Gastroesophageal sphincter (tissue), 4 donors: ENCODE results near the gene CDH22. TPM values are rescaled to one million over a fixed set of nuclear protein-coding genes. Genes with fewer than 3 reads are reported as not detected.
A peak's percentile ranks its signal among the peaks of the same experiment; 100 is the strongest.

Source experiments
- ATAC-seq: fragments of 150-250 bp; one replicate; pipeline ENCODE4 v1.9.1; 2016; ENCODE audit warnings: mild to moderate bottlenecking, moderate library complexity
- H3K27ac ChIP-seq, 4 donors: fragments of 200-600 bp; sonication (generic) in 3 of 4; 1 replicate in 3 of 4; 2 replicates in 1 of 4; pipeline ENCODE4 v1.5.1; 2016 to 2019
- H3K27me3 ChIP-seq: fragments of 200-600 bp; sonication (generic); one replicate; pipeline ENCODE4 v1.5.1; 2019
- H3K36me3 ChIP-seq, 2 donors: fragments of 200-600 bp; sonication (generic); one replicate each; pipeline ENCODE4 v1.5.1; 2019; ENCODE audit warnings: control low read depth in 1 of 2
- H3K4me1 ChIP-seq, 3 donors: fragments of 200-600 bp; sonication (generic); 1 replicate in 2 of 3; 2 replicates in 1 of 3; pipeline ENCODE4 v1.5.1; 2016 to 2019; ENCODE audit warnings: control low read depth in 2 of 3
- H3K4me3 ChIP-seq, 2 donors: fragments of 200-600 bp; sonication (generic); one replicate each; pipeline ENCODE4 v1.5.1; 2019; ENCODE audit warnings: mild to moderate bottlenecking in 1 of 2, moderate library complexity in 1 of 2
- H3K9me3 ChIP-seq, 3 donors: fragments of 200-600 bp; sonication (generic); one replicate each; pipeline ENCODE4 v1.5.1; 2017 to 2019; ENCODE audit warnings: control low read depth in 2 of 3
- EP300 ChIP-seq: sonication (generic); formaldehyde crosslinking; IDR thresholded peaks from one replicate; pipeline ENCODE4 v1.6.1; 2017; ENCODE audit warnings: antibody characterized with exemption, mild to moderate bottlenecking
- POLR2A ChIP-seq, 2 donors: fragments of 450-650 bp; IDR thresholded peaks; one replicate each; pipeline ENCODE4 v1.6.1; 2017; ENCODE audit warnings: antibody characterized with exemption in 2 of 2, mild to moderate bottlenecking in 2 of 2, moderate library complexity in 1 of 2
- POLR2AphosphoS5 ChIP-seq: sonication (generic); formaldehyde crosslinking; IDR thresholded peaks from one replicate; pipeline ENCODE4 v1.6.1; 2017; ENCODE audit warnings: antibody characterized with exemption
- WGBS, 2 donors: methylation state at CpG; one replicate each; pipeline ENCODE4 v1.1.5; 2018; ENCODE audit warnings: low coverage in 1 of 2; 5-methylcytosine and 5-hydroxymethylcytosine counted together
- total RNA-seq, 4 donors: library from RNA; depleted of rRNA; stranded (reverse); fragments of >200 nt; gene quantifications; one replicate each; pipeline ENCODE4 v1.1.0, GENCODE V29; 2016
- TF ChIP-seq, protein P1 (sequence below), 4 experiments: fragments of 200-600 bp in 2 of 4; fragments of 450-650 bp in 2 of 4; sonication (generic) in 1 of 4; IDR thresholded peaks; one replicate each; pipeline ENCODE4 v1.5.1; 2017 to 2019; ENCODE audit warnings: antibody characterized with exemption in 4 of 4, mild to moderate bottlenecking in 2 of 4, moderate library complexity in 2 of 4

Gene CDH22
- total RNA-seq, 4 donors from 2014 or later: 0.15 TPM; not detected in 3

DNA sequence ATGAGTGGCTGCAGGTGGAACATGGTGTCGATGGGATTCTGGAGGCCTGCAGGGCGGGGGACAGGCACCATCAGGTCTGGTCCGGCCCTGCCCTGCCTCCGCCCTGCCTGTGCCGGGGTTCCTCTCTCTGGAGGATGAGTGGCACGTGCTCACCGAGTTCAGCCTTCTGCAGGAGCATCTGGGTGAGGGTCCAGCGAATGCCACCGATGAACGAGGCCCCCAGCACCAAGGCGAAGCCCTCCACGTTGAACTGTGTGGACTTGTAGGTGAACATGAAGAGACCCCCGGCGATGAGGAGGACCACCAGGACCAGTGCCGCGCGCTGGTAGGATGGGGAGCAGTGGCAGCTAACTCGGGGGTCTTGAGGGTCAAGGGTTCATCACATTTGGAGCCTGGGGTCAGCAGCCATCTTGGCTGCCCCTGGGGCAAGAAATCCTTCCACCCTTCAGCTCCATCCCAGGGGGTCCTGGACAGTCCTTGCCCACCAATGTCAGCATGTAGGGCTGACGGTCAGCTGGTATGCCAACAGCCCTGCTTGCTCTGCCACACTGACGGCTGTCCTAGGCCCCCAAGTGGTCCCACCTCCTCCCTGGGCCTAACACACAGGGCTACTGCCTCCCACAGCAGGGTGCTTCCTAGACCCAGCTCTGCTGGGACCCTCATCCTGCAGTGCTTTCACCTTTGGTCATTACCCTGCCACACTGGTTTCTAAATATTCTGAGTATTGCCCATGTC lies 46.8 kb upstream of the CDH22 start:
- no peak for ATAC-seq
- Histone ChIP-seq H3K4me3 (no peak overlapping the region), H3K27ac (no peak overlapping the region), H3K36me3 (peaks cover 0 to 44% of the 10 kb centered on the region in 2 donors), H3K9me3 (no peaks in the 10 kb centered on the region), H3K27me3 (no peaks in the 10 kb centered on the region), H3K4me1 (peaks cover 0 to 54% (median 18%) of the 10 kb centered on the region in 3 donors)
- TF ChIP-seq POLR2AphosphoS5 (no peak), EP300 (no peak), POLR2A (IDR thresholded peaks at IDR 0.05) (no peak)
- TF ChIP-seq, protein P1, sequence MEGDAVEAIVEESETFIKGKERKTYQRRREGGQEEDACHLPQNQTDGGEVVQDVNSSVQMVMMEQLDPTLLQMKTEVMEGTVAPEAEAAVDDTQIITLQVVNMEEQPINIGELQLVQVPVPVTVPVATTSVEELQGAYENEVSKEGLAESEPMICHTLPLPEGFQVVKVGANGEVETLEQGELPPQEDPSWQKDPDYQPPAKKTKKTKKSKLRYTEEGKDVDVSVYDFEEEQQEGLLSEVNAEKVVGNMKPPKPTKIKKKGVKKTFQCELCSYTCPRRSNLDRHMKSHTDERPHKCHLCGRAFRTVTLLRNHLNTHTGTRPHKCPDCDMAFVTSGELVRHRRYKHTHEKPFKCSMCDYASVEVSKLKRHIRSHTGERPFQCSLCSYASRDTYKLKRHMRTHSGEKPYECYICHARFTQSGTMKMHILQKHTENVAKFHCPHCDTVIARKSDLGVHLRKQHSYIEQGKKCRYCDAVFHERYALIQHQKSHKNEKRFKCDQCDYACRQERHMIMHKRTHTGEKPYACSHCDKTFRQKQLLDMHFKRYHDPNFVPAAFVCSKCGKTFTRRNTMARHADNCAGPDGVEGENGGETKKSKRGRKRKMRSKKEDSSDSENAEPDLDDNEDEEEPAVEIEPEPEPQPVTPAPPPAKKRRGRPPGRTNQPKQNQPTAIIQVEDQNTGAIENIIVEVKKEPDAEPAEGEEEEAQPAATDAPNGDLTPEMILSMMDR (IDR thresholded peaks at IDR 0.05): no peak
- WGBS, 2 donors: 94% methylated on average over 18 of the region's 20 CpGs; no CpG with 5 or more reads in 1 of the 2 donors

DNA sequence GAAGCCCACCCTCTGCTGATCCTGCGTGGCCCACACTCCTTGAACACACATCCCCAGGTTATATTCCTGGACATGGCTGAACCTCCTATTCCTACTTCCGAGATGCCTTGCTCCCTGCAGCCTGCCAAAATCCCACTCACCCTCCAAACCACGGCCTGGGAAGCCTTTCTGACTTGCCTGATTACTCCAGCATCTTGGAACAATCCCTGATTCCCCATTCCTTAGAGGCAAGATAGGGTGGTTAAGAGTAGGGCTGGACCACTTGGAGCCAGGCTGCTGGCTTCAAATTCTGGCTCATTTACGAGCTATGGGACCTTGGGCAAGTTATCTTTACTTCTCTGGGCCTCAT lies 45.9 kb upstream of the CDH22 start:
- Histone ChIP-seq H3K9me3 (no peaks in the 10 kb centered on the region), H3K36me3 (peaks cover 0 to 53% of the 10 kb centered on the region in 2 donors)
- ATAC-seq: no peak

DNA sequence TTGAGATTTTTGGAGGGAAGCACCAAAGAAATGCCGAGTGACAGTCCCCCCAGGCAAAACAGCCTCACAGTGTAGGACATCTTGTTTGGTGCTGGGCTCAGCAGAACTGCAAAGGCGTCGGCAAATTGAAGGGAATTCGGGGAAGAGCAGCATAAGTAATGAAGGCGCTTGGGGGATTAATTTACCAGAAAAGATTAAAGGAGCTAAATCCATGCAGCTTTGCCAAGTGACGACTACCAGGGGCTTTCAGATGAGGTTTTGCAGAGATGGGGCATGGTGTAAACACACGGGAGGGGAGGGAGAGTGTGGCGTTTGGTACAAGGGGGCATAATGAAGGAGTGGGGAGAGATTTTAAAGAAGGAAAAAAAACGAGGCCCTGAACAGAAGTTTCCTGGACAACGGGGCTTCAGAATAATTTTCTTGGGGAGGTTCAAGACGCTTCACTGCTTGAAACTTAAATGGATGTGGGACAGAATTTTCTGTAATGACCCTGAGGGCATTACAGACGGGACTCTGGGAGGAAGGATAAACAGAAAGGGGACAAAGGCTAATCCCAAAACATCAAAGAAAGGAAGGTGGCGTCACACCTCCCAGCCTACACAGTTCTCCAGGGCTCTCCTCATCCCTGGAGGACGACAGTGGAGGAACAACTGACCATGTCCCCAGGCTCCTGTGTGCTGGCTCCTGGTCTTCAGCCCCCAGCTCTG lies 45.4 kb upstream of the CDH22 start:
- H3K9me3 ChIP-seq: no peaks in the 10 kb centered on the region
- H3K27me3 ChIP-seq: no peaks in the 10 kb centered on the region
- H3K27ac ChIP-seq: no peak overlapping the region
- H3K4me1 ChIP-seq: peaks cover 0 to 52% (median 15%) of the 10 kb centered on the region in 3 donors
- TF ChIP-seq EP300 (no peak), POLR2AphosphoS5 (no peak)
- H3K4me3 ChIP-seq: no peak overlapping the region
- WGBS, 2 donors: 57 to 63% methylated on average over 9 to 12 of the region's 14 CpGs
- peaks cover 0 to 53% of the 10 kb centered on the region in 2 donors for H3K36me3 ChIP-seq
- ATAC-seq: no peak

More for the DNA sequence above, 45.9 kb upstream of the CDH22 start:
- TF ChIP-seq POLR2AphosphoS5 (no peak), POLR2A (IDR thresholded peaks at IDR 0.05) (no peak), EP300 (no peak)
- TF ChIP-seq, protein P1 (IDR thresholded peaks at IDR 0.05): no peak
- Histone ChIP-seq H3K4me1 (peaks cover 0 to 52% (median 15%) of the 10 kb centered on the region in 3 donors), H3K27me3 (no peaks in the 10 kb centered on the region), H3K4me3 (no peak overlapping the region), H3K27ac (no peak overlapping the region)
- 56 to 100% methylated on average over 1 to 4 of the region's 4 CpGs for WGBS, 2 donors

DNA sequence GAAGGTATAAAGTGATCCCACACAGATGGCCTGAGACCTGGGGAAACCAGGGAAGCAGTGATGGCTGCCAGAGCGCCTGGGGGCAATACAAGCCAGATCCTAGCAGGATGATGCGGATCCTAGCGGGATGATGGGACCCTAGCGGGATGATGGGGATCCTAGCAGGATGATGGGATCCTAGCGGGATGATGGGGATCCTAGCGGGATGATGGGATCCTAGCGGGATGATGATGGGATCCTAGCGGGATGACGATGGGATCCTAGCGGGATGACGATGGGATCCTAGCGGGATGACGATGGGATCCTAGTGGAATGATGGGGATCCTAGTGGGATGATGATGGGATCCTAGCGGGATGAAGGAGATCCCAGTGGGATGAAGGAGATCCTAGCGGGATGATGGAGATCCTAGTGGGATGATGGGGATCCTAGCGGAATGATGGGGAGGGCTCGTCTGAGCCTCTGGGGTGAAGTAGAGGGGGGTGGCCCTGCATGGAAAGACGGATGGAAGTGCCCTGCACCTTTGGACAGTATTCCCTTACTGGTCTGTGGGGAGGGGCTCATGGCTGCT lies 44.2 kb upstream of the CDH22 start:
- H3K36me3 ChIP-seq: peaks cover 0 to 57% of the 10 kb centered on the region in 2 donors
- no peaks in the 10 kb centered on the region for H3K27me3 ChIP-seq
- ATAC-seq: no peak
- no peak overlapping the region for H3K27ac ChIP-seq
- H3K9me3 ChIP-seq: no peaks in the 10 kb centered on the region
- H3K4me3 ChIP-seq: no peak overlapping the region
- TF ChIP-seq, protein P1 (IDR thresholded peaks at IDR 0.05): no peak
- no peak for TF ChIP-seq EP300
- peaks cover 0 to 50% (median 14%) of the 10 kb centered on the region in 3 donors for H3K4me1 ChIP-seq
- 79 to 88% methylated on average over 13 to 16 of the region's 18 CpGs for WGBS, 2 donors

DNA sequence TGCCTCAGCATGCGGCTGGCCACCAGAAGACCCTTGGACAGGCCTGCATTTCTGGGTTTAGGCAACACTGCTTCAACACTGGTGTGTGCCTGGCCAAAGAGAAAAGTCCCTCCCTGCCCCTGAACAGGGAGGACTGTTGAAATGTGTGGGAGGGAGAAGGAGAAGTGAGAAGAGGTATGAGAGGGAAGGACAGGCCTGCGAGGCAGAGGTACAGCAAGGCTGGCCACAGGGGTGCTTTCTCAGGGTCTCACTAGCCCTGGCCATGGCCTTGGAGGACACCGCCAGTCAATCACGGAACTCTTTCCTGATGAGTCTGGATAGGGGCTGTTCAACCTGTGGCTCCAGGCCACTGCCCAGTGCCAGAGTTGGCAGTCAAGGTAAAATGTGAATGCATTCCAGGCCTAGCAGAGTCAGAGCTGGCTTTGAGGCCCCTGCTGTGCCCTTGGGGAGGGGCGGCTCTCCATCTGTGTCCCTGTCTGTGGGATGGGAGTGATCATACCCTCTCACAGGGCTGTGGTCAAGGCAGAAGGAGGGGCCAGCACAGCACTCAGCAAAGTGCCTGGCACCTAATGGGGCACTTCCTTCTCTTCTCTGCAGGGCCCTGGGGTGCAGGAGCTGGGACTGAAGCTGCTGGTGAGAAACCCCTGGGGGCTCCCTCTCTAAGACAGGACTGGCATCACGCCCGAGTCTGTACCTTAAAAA lies 43.2 kb upstream of the CDH22 start:
- H3K4me1 ChIP-seq: peaks cover 0 to 40% (median 5%) of the 10 kb centered on the region in 3 donors
- no peaks in the 10 kb centered on the region for H3K9me3 ChIP-seq
- ATAC-seq: no peak
- WGBS, 2 donors: 53 to 88% methylated on average over 1 to 2 of the region's 7 CpGs
- H3K27me3 ChIP-seq: no peaks in the 10 kb centered on the region
- peaks cover 0 to 61% of the 10 kb centered on the region in 2 donors for H3K36me3 ChIP-seq
- no peak overlapping the region for H3K4me3 ChIP-seq
- TF ChIP-seq EP300 (no peak), POLR2A (IDR thresholded peaks at IDR 0.05) (no peak), POLR2AphosphoS5 (no peak)
- TF ChIP-seq, protein P1 (IDR thresholded peaks at IDR 0.05): no peak
- peak overlapping the region in 1 of 4 donors; percentile 4 for H3K27ac ChIP-seq
